ENCODE measurements around the gene ERI2. TPM values are rescaled to one million over a fixed set of nuclear protein-coding genes. Genes with fewer than 3 reads are reported as not detected.

Gene ERI2
- total and polyA plus RNA-seq, 10 donors, result 2.5 to 15.3 (median 8.0) TPM

DNA sequence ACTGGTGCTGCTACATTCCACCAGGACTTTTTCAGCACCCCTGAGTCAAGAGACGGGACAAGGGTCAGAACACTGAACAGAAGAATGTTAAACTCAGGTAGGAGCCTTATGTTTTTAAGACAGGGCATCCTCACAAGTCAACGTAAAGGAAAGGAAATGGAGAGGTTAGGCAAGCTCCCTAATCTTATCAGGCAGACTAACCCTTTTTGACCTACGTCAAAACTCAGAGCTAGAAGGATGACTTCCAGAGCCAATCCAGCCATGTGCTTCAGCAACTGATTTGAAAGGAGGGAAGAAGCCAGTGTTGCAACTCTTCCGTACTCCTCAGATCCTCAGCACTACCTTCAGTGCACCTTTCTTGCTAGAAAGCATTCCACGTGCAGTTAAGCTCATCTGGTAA is 46.9 kb upstream of the ERI2 start:
- TF ChIP-seq POLR2AphosphoS5 (IDR thresholded peaks at IDR 0.05) (no peak), POLR2A (IDR thresholded peaks at IDR 0.05) (no peak)
- TF ChIP-seq, protein P1, sequence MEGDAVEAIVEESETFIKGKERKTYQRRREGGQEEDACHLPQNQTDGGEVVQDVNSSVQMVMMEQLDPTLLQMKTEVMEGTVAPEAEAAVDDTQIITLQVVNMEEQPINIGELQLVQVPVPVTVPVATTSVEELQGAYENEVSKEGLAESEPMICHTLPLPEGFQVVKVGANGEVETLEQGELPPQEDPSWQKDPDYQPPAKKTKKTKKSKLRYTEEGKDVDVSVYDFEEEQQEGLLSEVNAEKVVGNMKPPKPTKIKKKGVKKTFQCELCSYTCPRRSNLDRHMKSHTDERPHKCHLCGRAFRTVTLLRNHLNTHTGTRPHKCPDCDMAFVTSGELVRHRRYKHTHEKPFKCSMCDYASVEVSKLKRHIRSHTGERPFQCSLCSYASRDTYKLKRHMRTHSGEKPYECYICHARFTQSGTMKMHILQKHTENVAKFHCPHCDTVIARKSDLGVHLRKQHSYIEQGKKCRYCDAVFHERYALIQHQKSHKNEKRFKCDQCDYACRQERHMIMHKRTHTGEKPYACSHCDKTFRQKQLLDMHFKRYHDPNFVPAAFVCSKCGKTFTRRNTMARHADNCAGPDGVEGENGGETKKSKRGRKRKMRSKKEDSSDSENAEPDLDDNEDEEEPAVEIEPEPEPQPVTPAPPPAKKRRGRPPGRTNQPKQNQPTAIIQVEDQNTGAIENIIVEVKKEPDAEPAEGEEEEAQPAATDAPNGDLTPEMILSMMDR (IDR thresholded peaks at IDR 0.05 in 8 of 11, conservative IDR thresholded peaks at IDR 0.05 in 3 of 11), result no peak
- Histone ChIP-seq H3K36me3 (peaks cover 0 to 35% (median 3%) of the 10 kb centered on the region in 6 donors), H3K4me3 (no peak overlapping the region), H3K9me3 (no peaks in the 10 kb centered on the region), H3K27me3 (replicated peaks in 1 of 7) (no peaks in the 10 kb centered on the region), H3K27ac (no peak overlapping the region), H3K4me1 (peaks cover 0 to 32% (median 14%) of the 10 kb centered on the region in 6 donors)
- DNase-seq, result no peak
- intact Hi-C loops (cut with DNase I; ENCODE audit: low total_unique reads), result loop anchor here (5.0 kb wide), 1 partner anchor 229 kb away; no protein-coding TSS in a partner anchor
- WGBS, 5 donors, result 77 to 89% (median 79%) methylated on average over 5 of the region's 5 CpGs

GRCh38 chr16:20851601-20852000 is 45.3 kb upstream of the ERI2 start:
- intact Hi-C loops (cut with DNase I; ENCODE audit: low total_unique reads), result loop anchor here (5.0 kb wide), 1 partner anchor 231 kb away; no protein-coding TSS in a partner anchor

GRCh38 chr16:20850981-20851380 is 44.7 kb upstream of the ERI2 start:
- H3K4me3 ChIP-seq, result no peak overlapping the region
- H3K36me3 ChIP-seq, result peaks cover 0 to 22% (median 3%) of the 10 kb centered on the region in 6 donors
- intact Hi-C loops (cut with DNase I; ENCODE audit: low total_unique reads), result loop anchor here (5.0 kb wide), 1 partner anchor 231 kb away; no protein-coding TSS in a partner anchor
- no peak for DNase-seq
- H3K9me3 ChIP-seq, result no peaks in the 10 kb centered on the region
- no peaks in the 10 kb centered on the region for H3K27me3 ChIP-seq (replicated peaks in 1 of 7)
- WGBS, 5 donors, result 62 to 77% (median 66%) methylated on average over 3 of the region's 3 CpGs
- peaks cover 0 to 32% (median 14%) of the 10 kb centered on the region in 6 donors for H3K4me1 ChIP-seq
- TF ChIP-seq, protein P1 (IDR thresholded peaks at IDR 0.05 in 8 of 11, conservative IDR thresholded peaks at IDR 0.05 in 3 of 11), result no peak
- TF ChIP-seq POLR2AphosphoS5 (IDR thresholded peaks at IDR 0.05), result no peak
- TF ChIP-seq POLR2A (IDR thresholded peaks at IDR 0.05), result no peak
- H3K27ac ChIP-seq, result peak overlapping the region in 4 of 8 donors; percentile 37 to 62 (median 50)

More at GRCh38 chr16:20851601-20852000, 45.3 kb upstream of the ERI2 start:
- 66 to 85% (median 76%) methylated on average over 2 of the region's 2 CpGs for WGBS, 5 donors
- DNase-seq, result no peak
- peak in 2 of 3 donors; percentile 9 to 70 for TF ChIP-seq POLR2AphosphoS5 (IDR thresholded peaks at IDR 0.05)
- no peak for TF ChIP-seq POLR2A (IDR thresholded peaks at IDR 0.05)
- H3K9me3 ChIP-seq, result no peaks in the 10 kb centered on the region
- H3K4me3 ChIP-seq, result no peak overlapping the region
- H3K4me1 ChIP-seq, result peaks cover 0 to 32% (median 14%) of the 10 kb centered on the region in 6 donors
- peaks cover 0 to 22% (median 3%) of the 10 kb centered on the region in 6 donors for H3K36me3 ChIP-seq
- H3K27ac ChIP-seq, result peak overlapping the region in 4 of 8 donors; percentile 37 to 62 (median 50)
- H3K27me3 ChIP-seq (replicated peaks in 1 of 7), result no peaks in the 10 kb centered on the region

DNA sequence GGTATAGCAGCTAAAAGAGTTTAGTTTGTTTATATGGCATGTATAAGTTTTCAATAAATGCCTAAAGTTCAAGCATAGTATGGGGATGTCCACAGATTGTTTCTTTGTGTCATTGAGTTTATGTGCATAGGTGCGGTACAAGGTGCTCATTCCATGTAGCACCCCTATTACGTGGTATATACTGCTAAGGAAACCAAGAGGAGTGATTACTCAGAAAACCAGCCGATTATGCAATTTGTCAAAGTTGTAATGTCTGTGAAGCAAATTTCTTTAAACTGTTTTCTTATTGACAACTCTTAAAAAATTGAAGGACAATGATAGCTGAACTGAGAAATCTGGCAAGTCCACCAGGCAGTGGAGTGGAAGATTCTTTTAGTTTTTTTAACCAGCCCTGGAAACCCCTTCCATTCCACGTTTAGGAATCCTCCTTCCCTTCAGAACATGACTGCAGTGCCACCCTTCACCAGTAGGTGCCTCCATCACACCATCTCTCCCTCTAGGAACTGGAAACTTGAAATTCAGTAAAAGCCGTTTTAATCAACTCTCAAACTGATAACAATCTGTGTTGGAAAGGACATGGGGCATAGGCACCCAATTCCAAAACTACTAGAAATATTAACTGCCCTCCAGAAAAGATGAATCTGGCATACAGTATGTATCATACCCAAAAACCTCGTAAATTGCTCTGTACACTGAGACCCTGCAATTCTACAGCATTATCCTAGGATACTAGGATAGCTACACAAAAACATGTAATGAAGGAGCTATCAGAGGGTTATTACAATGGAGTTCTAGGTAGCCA is 43.5 kb upstream of the ERI2 start:
- Histone ChIP-seq H3K27me3 (replicated peaks in 1 of 7) (no peaks in the 10 kb centered on the region), H3K4me3 (no peak overlapping the region), H3K4me1 (peaks cover 0 to 35% (median 15%) of the 10 kb centered on the region in 6 donors), H3K36me3 (peaks cover 0 to 14% (median 0%) of the 10 kb centered on the region in 6 donors), H3K9me3 (no peaks in the 10 kb centered on the region), H3K27ac (peak overlapping the region in 2 of 8 donors; percentile 2 to 62)
- intact Hi-C loops (cut with DNase I; ENCODE audit: low total_unique reads), result loop anchor here (5.0 kb wide), 1 partner anchor 233 kb away; no protein-coding TSS in a partner anchor
- TF ChIP-seq POLR2AphosphoS5 (IDR thresholded peaks at IDR 0.05), result no peak
- TF ChIP-seq, protein P1 (IDR thresholded peaks at IDR 0.05 in 8 of 11, conservative IDR thresholded peaks at IDR 0.05 in 3 of 11), result peak; percentile 84 to 96 (median 94)
- 35 to 50% (median 44%) methylated on average over 6 of the region's 6 CpGs for WGBS, 5 donors
- no peak for DNase-seq
